Measurements from ENCODE around the gene TENM3.

The TENM3 gene

DNA sequence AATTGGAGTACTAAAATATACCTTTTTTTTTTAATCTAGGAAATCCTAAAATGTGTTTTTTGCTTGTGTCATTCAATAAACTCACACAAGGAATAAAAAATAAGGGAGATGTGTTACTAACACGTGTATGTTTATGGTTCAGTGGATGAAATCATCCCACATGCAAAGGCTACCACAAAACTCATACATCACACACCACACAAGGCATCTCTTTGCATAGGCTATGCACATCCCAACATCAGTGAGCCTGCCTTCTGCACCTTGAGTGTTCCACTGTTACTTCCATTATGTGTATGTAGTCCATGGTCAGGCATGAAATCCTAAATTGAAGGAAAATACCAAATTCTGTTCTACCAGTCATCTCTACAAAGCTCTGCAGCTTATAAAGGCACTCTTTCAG is 460.9 kb downstream of the TENM3 start:
- DNase-seq: no peak

DNA sequence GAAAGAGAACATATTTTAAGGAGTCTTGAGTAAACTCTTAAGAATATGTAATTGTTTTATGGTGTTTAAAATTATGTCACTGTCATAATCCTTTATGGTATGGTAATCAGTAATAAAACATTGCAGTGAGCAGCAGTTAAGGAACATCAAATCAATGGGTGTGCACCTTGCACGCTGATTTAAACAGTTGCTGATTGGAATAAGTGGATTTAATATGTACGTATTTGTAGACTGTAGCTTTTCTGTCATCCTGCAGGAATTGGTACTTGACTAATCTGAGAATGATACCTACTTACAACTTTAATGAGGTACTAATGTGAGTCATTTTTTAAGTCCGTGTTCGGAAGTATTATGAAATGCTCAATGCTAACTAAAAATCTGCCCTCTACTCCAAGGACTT is 461.7 kb downstream of the TENM3 start:
- no peak for DNase-seq

DNA sequence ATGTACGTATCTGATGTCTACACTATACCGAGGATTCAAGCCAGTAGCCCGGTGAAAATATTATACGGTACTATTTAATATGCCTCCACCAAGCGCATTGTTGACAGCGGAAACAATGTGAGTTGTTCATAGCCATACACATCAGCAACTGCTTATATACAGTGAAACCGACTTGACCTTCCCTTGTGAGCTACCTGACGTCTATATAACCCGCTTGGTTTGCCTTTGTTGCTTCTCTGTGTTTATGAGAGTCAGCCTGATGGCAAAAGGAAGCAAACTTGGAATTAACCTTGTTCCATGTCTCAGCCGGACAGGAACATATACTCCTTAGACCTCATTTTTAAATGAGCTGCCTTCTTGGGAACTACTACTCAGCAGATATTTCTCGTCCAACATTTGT is 462.2 kb downstream of the TENM3 start:
- DNase-seq: no peak

DNA sequence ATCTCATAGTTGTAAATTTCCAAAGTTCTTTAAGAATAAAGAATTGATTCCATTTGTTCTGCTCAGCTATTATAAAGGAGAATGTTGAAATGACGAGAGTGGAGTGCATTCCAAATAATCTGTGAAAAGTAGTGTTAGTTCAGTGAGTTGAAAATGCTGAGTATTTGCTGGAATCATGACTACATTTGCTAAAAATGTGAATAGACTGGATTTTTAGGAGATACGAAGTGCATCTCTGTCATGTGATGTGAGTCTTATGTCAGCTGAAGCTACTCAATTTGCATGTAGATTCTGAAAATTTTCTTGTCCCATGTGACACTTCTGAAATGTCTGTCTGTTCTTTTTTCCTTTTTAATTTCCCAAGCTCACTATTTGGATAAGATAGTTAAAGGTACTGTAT is 468.0 kb downstream of the TENM3 start:
- no peak for DNase-seq

DNA sequence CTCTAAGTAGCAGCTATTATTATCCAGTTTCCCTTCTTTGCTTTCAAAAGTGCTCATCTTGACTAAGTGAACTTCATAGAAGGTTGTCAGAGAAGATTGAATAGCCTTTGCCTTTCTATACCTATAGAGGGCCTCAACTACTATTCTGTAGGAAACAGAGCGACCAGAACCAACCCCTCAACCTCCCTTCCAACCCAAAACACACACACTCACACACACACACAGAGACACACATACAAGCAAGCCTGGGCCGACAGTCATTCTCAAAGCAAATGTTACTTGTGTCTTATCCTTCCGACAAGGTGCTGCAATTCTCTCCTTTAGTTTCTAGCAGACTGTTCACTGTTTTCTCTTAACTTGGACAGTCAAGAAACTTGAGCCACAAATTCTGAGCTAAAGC is 472.3 kb downstream of the TENM3 start:
- no peak for DNase-seq

DNA sequence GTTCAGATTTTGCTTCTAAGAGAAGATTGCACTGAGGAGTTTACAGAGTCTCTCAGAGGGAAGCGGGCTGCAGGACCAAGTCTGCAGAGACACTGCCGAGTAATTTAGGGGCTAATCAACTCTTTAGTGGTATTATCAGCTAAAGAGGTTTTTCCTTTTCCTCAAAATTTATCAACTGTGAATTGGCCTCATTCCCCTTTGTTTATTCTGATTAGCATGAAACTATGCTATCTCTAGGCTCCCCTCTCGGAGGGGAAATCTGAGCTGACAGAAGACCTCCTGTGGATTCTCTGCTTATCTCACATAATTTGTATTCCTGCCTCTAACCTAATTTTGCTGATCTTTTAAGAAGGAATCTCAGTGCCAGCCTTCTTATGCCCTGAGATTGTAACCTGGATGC is 473.0 kb downstream of the TENM3 start:
- no peak for DNase-seq

DNA sequence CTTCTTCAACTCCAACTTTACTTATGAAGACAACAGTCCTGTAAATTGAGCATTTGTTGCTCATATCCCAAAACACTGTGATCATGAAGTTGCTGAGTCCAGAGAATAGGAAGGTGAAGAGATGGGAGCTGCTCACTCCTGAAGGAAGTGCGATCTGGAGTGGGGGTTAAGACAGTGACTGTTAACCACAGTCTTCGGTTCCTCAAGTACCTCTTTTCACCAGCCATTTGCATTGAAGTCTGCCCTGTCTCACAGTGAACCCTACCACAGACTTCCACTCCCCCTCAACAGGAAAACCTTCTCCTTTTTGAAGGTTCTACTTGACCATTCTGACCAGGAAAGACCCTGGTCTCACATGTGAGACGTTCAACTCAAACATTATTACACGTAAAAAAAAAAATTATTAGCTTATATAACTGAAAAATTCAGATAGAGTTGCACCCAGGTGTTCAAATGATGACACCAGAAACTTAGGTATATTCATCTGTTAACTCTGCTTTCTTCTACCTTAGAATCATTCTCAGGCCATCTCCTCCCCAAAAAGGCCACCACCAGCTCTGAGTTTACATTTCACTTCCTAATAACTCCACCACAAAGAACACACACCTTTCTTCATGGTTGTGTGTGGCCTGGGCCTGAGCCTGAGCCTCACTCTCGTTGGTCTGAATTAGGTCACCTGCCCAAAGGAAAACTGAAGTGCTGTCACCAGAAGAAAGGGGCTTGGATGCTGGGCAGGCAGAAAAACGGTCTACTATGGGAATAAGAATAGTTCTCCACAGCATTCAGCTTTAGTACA is 474.8 kb downstream of the TENM3 start:
- DNase-seq: no peak

DNA sequence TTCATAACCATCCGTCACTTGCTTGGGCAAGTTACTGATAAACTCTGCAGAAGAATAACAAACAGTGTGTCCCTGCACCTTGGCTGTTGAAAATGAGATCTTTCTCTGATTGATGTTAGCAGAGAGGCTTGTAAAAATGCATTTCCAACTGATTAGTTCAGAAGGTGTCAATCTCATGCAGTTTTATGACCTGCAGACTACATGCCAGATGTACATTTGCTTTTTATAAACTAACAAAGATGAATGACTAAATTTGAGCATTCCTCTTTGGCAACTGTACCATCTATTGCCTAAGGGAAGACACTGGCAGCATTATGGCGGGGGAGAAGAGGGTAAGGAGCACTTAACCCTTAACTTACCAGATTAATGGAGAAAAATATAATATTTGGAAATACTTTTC is 481.2 kb downstream of the TENM3 start:
- DNase-seq: no peak

- no peak for DNase-seq
These were observed 486.3 kb downstream of the TENM3 start for GRCh38 chr4:182729516-182729915.

DNA sequence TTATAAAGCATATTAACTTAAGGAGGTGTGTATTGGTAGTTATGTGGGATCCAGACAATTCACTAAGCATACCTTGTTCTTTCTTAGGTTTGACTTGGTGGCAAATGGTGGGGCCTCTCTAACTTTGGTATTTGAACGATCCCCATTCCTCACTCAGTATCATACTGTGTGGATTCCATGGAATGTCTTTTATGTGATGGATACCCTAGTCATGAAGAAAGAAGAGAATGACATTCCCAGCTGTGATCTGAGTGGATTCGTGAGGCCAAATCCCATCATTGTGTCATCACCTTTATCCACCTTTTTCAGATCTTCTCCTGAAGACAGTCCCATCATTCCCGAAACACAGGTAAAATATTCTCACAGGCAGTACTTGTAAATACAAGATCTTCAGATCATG is 487.6 kb downstream of the TENM3 start:
- no peak for DNase-seq

DNA sequence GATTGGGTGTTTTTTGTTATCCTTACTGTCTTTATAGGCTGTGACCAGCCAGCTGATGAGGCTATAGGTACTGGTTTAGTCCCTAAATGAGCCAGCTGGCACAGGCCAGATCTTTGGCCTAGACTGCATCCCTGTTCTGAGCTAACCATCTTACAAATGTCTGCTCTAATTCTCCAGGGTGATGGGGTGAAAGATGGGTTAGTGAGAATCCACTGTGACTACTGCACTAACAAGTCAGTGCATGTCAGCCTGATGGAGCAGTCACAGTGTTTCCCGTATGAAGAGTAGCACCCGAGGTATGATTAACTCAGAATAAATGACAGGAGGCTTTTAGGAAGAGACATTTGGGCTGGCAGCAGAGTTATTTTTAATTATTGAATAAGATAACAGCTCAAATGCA is 493.0 kb downstream of the TENM3 start:
- DNase-seq: no peak

DNA sequence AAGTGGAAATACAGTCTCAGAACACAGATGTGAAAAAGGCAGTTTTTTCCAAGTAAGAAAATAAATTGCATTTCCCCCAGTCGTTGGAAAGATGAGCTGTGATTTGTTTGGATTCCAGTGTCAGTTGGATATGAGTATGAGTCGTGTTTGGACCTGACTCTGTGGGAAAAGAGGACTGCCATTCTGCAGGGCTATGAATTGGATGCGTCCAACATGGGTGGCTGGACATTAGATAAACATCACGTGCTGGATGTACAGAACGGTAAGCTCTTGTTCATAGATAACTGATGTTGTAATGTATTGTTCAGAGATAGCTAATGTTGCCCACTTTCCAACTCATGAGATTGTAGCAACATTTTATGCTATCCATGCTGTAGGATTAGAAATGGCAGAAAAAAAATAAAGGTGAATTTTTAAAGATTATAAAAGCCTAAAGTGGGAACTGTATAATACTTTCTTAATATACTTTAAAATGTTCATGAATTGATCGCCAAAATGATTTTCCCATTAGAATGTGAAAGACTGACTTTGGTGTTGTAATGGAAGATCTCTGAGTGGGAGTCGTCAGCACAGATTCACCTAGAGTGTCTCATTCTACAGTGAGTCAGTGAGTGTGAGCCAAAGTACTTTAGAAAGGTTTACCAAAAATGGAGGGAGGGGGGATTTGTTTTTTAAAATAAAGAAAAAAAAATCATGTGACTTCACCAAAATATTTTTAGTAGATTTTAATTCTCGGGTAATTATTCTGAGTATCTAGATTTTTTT is 495.3 kb downstream of the TENM3 start:
- DNase-seq: no peak

DNA sequence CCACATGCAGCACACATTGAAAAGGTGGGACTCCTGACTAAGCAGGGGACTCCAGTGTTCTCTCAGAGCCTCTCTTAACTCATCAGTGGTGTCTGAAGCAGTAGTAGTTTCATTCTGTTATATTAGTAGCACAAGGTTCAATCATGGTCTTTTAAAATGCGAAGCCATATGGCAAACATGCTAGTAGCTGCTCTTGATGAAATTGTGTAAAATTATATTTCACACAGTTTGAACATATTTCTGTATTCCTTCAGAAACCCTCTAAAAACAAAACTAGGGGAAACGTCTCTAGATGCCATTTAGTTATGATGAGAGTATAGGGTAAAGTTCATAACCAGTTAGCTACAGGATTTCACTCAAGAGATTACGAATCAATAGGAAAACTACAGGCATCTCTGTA is 497.1 kb downstream of the TENM3 start:
- no peak for DNase-seq

DNA sequence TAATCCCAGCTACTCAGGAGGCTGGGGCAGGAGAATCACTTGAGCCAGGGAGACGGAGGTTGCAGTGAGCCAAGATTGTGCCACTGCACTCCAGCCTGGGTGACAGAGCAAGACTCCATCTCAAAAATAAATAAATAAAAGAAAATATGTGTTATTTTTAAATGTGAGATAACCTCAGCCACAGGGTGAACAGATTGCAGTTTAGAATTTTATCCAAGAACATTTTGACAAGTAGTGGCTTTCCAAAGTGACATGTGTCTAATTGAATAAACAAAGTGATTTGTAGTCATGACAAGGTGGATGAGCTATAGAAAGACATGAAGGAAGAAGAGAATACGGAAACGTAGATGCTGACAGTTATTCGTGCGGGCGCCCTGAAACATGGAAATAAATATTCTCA is 497.9 kb downstream of the TENM3 start:
- no peak for DNase-seq

DNA sequence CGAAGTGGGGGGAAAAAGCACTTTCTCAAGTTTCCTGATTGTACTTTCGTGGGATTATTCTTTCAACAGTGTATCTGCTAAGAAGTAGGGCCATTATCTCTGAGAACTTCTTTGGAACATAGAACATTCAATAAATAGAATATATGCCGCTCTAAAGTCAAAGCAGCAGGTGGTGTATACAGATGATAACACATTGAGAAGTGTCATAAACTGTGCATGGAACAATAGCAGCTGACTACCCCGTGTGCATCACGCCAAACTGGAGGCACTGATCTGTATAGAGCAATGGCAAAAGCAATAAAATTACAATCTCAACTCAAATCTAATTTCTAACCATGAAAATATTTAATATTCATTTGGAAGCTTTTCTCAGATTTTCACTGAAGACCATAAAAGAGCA is 498.7 kb downstream of the TENM3 start:
- no peak for DNase-seq

- no peak for DNase-seq
These were observed 500.6 kb downstream of the TENM3 start for GRCh38 chr4:182743815-182744214.

- no peak for DNase-seq
These were observed 502.0 kb downstream of the TENM3 start for GRCh38 chr4:182745237-182745636.

- no peak for DNase-seq
These were observed 503.7 kb downstream of the TENM3 start for GRCh38 chr4:182746876-182747275.

DNA sequence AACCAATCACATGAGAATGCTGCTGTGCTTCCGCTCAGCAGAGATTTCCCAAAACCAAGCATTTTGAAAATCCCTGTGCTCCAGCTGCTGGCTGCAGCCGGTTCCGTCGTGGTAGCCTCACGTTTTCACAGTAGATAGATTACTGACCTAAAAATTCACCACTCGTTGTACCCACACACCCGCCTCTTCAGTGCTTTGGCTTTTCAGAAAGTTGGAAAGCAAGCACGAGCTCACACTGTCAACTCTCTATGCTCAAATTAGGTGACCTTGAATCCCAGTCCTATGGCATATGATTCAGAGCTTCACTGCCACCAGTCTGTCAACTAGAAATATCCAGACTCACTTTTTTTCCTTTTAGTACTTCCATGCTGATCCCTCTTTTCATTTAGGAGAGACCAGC is 505.1 kb downstream of the TENM3 start:
- DNase-seq: no peak

DNA sequence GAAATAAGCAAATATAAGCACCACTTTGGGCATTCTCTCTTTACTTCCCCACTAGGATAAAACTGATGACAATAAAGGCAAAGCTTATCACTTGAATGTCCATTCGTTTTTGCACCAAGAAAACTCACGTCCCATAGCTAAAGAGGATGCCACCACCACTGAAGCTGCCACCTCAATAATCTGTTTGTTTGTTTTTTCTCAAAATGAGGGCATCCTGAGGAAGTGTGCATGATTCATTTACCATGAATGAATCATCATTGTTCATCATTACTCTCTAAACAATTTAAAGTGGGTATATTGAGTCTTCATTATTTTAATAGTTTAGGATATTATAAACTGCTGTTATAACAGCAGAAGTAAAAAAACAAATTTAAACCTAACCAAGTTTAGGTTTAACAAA is 505.7 kb downstream of the TENM3 start:
- DNase-seq: no peak

DNA sequence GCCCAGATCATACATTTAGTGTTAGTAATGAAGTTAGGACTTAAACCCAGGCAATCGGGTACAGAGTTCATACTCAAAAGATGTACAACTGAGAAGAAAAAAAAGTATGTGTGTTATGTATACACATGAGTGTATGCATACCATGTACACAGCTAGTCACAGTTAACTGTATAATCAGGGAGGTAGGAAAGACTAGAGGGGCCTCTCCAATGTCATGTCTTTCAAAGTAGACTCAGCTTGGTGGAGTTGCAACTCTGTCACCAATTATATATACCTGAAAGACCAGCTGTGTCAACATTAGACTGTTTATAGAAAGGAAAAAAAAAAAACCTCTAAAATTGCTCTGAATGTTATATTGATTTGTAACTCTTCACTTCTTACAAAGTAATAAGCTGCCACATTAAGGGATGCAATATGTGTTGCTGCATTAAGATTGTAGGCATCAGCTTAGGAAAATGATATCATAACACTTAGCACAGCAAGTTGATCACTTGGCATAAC is 506.5 kb downstream of the TENM3 start:
- no peak for DNase-seq

GRCh38 chr4:182752158-182752910 is 509.1 kb downstream of the TENM3 start:
- no peak for DNase-seq

GRCh38 chr4:182754895-182755294 is 511.7 kb downstream of the TENM3 start:
- DNase-seq: no peak

Data from CD4-positive, alpha-beta T cell treated with Interleukin-17A for 1 hour (primary cell).